GM18511 (cell line): ENCODE data around the gene KCNH1.

Experiments
- ATAC-seq: cut with Tn5 transposase; IDR thresholded peaks from one replicate; pipeline ENCODE4 v1.9.1; 2021; ENCODE audit warnings: mild to moderate bottlenecking, moderate library complexity; ENCODE audit not compliant: unreplicated experiment

Gene KCNH1

GRCh38 chr1:210769473-210769872 is 364.5 kb downstream of the KCNH1 start:
- no peak for ATAC-seq

DNA sequence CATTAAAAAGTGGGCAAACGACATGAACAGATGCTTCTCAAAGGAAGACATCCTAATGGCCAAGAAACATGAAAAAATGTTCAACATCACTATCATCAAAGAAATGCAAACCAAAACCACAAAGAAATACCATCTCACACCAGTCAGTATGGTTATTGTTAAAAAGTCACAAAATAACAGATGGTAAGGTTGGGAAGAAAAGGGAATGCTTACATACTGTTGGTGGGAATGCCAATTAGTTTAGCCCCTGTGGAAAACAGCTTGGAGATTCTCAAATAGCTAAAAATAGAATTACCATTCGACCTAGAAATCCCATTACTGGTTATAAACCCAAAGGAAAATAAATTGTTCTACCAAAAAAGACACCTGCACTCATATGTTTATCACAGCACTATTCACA is 369.4 kb downstream of the KCNH1 start:
- no peak for ATAC-seq

DNA sequence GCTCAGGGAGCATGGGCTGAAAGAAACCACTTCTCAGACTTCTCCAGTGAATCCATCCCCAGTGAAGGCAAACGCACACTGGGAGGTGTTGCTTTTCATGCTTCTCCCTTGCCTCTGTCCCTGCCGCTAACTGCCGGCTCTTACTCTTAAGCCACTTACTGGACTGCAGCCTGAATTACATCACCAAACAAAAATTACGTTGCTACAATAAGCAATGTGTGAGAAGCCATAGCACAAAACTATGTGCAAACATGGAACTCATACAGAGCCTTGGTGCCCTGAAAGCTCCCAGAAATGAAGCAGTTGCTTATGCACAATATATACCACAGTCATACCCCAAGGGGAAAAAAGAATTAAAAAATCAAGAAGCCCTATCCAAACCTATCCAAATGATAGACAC is 375.2 kb downstream of the KCNH1 start:
- ATAC-seq = no peak

GRCh38 chr1:210758261-210758660 is 375.7 kb downstream of the KCNH1 start:
- no peak for ATAC-seq

DNA sequence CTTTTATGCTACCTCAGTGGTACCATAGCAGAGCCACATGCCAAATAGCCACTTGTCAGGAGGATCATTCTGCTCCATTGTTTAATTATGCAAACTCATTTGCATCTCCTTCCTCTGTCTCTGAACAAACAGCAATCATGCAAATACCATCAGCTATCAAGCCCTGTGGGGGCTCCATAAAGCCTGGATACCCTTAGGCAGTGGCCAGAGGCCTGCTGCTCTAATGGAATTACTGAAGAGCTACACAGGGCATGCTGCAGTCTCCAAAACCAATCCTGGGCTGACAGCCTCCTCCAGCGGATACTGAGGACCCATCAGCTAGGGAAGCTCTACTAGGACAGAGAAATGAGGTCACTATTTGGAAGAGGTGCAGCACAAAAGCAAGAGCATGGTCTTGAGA is 376.3 kb downstream of the KCNH1 start:
- ATAC-seq = no peak

DNA sequence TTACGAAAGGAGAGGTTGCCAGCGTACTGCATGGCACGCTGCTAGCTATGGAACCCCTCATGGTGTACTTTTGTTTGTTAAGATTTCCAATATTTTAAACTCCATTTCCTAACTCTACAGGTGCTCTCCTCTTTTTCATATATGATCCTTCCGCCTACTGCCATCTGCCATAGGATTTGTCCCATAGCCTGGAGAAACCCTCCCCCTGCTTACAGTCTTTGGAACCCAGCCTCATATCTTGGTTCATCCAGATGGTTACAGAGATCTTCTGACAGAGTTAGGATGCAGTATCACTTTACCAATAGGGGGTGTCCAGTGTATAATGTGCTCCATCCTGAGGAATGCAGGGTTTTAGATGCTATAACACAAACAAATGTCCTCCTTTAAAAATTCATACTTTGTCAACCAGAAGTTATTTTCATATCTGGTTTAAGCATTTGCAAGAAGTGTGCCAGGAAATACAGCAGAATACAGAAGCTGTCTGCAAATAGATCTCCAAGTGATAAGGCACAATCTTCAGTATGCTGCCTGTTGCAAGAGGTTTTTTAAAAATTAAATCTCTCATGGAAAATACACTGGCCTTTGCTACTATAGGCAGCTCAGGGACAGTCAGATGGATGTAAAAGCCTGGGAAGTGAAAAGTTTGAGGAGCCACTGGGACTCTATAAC is 377.8 kb downstream of the KCNH1 start:
- no peak for ATAC-seq

DNA sequence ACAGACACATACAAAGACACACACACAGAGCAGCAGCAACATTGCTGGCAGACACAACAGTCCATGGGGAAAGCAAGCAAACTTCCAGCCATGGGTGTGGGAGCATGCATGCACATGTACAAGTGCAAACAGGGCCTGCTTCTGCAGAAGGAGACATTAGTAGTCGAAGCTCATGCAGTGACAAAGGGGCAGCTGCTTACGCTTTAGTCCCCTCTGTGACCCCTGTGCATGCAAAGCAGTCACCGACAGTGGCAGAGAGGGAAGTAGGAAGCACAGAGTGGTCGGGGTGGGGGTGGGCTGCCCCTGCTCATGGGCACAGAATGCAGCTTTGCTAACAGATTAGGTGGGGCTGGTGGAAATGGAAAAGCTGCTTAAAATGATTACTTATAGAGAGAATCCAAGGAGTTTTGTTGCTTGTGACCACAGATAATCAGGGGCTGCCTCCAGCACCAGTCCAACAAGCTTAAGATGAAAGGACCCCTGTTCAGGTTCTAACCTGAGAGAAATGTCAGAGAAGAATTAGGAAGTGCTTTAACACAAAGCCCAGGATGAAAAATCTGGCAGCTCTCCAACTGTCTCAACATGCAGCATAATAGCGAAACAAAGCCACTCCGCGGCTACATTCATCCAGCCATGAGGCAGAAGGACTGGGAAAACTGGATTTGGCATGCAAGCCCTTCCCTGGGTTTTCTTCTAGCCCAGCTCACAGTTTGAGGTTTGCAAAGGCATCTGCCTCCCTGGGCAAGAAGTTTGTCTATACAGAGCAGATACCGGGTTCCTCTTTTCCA is 378.9 kb downstream of the KCNH1 start:
- ATAC-seq = no peak

- ATAC-seq = no peak
Observed at GRCh38 chr1:210751911-210752310, 382.0 kb downstream of the KCNH1 start.

- no peak for ATAC-seq
Observed at GRCh38 chr1:210750468-210750867, 383.5 kb downstream of the KCNH1 start.

- no peak for ATAC-seq
Observed at GRCh38 chr1:210748796-210749195, 385.2 kb downstream of the KCNH1 start.

- ATAC-seq = no peak
Observed at GRCh38 chr1:210747890-210748289, 386.1 kb downstream of the KCNH1 start.

DNA sequence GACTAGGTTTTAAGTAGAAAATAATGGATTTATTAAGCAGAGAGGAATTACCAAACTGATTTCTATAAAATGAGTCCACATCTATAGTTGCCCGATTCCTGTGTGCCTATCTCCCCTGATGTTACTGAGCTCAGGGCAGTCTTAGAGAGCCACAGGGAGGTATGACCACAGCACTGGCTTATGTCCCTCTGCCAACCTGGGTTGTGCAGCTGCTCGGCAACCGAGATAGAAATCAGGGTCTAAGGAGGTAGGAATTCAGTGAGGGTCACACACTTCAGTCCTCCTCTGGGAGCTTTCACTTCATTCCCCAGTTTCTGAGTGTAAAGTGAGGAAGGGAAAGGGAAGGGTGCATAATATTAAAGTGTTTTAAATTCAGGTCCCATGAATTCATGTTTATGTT is 386.8 kb downstream of the KCNH1 start:
- no peak for ATAC-seq

GRCh38 chr1:210746024-210746731 is 387.8 kb downstream of the KCNH1 start:
- no peak for ATAC-seq

GRCh38 chr1:210743038-210743437 is 390.9 kb downstream of the KCNH1 start:
- ATAC-seq = no peak

DNA sequence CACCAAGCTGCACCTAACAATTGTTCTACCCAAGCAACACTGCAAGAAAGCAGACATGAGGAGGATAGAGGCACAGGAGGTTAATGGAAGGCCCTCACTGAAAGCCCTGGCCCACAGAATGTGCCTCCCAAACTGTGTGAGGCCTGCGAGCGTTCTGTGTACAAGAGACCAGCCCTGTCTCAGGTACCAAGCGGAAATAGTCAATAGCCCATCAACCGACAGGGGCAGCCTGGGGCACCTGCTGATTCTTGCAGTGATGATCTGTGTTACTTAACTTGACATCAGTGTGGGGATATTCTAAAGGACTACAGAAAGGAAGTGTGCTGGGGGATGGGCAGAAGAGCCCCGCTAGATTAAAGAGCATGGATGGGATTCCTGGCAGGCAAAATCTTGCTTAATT is 392.4 kb downstream of the KCNH1 start:
- no peak for ATAC-seq

DNA sequence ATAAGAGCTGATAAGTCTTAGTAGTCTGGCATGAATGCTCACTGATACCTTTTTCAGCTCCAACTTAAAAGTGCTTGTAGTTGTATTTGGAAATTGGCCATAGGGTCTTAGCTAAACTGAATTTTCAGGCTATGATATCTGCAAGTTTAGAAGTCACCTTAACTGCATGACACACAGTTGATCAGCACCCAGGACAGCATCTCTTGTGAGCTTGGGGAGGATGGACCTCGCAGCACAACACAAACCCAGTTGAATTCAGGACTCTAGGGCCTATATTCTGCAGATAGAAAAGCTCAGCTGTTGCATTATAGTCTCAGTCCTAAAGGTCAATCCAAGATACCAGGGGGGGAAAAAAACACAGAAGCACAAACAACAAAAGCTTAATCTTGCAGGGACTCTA is 394.3 kb downstream of the KCNH1 start:
- no peak for ATAC-seq

DNA sequence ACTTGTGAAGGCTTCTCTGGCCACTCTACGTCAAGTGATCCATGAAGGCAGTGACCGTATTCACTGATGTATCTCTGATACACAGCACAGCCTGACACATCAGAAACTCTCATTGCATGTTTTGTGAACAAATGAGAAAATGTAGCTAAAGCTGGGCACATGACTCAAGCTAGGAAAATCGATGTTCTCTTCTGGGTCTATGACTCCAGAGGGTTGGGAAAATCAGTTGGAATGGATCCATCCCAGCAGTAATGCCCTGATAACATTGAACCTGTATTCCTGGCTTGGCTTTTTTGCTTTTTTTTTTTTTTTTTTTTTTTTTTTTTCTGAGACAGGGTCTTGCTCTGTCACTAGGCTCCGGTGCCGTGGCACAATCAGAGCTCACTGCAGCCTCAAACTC is 395.7 kb downstream of the KCNH1 start:
- ATAC-seq = no peak

DNA sequence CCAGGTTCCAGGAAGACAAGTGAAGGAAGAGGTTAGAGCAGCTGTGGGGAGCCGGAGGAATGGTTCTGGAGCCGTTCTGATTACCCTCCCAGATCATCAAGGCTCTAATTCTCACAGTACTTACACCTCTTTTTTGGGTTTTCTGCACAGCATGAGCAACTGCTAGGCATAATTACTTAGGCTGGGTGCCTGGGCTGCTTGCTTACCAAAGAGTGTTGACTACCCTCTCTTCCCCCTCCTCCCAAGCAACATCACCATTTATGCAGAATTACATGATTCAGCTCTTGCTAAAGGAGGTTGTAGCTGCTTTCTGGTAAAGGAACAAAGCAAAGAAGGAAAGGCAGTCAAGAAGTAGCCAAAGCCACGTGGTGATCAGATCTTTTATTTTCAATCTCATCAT is 397.2 kb downstream of the KCNH1 start:
- no peak for ATAC-seq

DNA sequence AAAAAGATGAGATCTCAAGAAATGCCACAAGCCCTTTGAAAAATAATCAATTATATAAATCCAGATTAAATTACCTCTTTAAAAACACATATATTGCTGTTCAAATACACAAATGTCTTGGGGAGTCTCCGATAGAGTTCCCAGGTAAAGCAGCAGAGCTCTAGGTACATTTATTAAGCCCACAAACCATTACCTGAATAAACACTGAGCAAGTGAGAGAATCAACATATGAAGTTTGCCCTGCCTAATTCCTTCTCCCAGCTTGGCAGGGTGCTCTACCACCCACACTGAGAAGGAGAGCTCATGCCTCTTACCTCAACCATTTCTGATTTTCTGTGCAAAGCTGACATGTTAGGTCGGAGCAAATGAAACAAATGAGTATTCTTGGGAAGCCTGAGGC is 402.4 kb downstream of the KCNH1 start:
- ATAC-seq = no peak

- ATAC-seq = no peak
Observed at GRCh38 chr1:210731193-210731592, 402.8 kb downstream of the KCNH1 start.

- ATAC-seq = no peak
Observed at GRCh38 chr1:210730023-210730422, 403.9 kb downstream of the KCNH1 start.
